Measurements from ENCODE around the gene SELENOS.
A peak's percentile ranks its signal among the peaks of the same experiment; 100 is the strongest.

SELENOS gene

DNA sequence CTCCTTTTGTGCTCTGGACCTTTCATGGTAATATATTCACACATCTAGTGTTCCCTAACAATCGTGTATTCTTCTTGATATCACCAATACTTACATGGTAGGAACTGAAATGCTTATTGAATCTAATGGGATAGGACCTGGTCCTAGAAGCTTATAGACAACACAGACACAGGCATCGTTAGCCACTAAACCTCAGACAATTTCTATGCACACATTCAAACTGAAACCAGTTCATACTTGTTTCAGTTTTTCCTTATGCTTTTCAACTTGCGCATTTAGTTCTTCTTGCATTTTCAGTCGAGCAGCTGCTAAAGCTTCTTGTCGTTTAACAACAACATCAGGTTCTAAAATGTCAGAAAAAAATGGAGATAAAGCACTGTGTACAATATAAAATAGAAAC lies 2.3 kb downstream of the SELENOS start:
- DNase-seq: no peak

DNA sequence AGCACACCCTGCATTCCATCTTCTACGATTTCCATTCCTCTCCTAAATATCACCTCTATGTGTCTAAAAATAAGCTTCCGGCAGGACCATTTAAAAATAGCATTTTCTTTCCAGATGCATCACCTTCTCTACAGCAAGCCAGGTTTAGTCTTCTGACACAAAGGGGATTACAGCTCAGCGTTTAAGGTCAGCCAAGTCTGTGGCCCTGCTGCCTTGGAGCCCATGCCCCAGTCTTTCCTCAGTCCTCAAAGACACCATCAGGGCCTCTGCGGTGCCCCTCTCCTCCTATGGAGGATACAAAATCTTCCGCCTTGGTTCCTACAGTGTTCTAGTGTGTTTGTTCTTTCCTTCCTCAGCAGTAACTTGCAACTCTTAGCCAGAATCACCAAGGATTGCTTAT lies 3.8 kb downstream of the SELENOS start:
- no peak for DNase-seq

DNA sequence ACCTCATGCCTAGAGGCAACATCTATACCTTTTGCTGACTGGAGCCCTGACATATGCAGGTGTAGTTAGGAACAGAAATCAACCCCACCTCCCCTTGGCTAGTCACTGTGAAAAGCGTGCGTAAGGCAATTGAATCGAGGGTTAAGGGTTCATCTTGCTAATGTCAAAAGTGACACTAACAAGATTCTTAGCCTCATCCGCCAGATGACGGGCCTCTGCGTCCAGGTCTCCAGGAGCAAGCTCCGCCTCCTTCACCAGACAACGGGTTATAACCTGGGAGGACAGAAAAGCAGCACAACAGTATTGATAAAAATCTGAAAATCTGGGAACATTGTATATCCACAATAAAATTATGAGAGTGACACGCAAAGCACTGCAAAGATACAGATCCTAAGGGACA lies 4.7 kb downstream of the SELENOS start:
- no peak for DNase-seq

DNA sequence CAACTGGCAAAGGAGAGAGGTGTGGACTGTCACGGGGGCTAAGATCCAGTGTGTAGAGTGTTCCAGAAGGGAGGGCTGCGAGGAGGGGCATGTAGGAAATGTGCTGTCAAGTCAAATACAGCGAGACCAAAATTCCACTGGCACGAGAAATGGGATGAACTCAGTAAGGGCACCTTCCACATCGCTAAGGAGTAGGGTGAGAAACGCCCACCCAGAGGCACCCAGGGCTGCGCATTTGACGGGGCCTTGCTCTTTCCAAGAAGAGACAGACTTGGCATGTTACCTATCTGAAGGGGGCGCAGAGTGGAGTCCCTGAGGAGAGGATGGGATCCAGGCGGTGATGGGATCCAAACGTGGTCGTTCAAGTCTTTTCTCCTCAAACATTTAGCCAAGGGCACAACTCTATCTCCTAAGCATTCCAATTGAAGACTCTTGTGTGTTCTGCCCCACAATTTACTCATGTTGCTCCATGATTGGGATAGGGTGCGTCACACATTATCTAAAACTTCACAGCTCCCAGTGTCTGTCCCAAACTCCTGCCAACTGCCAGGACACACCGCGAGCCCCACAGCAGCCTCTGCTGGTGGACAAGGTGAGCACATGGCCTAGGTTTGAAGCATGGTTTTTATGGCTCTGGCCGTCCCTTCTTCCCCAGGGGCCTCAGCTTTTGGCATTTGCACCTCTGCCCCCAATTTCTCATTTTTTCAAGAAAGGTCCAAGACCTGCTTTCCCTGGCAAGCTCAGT lies 7.6 kb downstream of the SELENOS start:
- no peak for DNase-seq

DNA sequence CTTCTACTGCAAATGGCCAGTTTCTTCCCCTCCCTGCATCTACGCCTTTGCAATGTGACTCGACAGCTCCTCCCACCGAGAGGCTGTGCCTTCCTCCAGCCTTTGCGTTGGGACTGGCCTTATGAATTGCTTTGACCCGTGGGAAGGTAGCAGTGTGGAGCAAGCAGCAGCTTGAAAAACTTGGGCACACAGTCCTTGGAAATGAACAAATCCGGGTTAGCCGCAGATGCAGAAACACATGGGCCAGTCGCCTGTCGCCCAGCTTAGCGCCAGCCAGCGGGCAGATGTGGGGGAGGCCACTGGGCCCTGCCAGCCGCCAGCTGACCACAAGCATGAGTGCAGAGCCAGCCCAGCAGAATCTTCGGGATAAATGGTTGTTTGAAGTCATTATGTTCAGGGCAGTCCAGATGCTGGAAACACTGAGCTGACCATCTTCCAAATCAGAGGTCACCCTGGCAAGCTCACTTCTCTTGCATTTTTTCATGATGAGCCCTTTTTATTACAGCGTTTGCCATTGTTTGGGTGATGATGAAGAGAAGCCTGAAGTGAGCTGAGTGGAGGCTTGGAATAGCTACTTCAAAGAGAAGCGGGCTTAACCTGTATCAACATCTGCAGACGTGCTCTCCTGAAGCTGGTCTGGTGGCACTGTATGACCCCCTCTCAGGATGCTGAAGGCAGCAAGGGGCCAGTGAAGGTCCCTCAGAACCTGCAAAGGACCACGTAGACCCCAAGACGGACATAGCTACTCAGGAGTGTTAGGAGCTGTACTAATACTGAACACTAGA lies 9.8 kb downstream of the SELENOS start:
- DNase-seq: no peak

DNA sequence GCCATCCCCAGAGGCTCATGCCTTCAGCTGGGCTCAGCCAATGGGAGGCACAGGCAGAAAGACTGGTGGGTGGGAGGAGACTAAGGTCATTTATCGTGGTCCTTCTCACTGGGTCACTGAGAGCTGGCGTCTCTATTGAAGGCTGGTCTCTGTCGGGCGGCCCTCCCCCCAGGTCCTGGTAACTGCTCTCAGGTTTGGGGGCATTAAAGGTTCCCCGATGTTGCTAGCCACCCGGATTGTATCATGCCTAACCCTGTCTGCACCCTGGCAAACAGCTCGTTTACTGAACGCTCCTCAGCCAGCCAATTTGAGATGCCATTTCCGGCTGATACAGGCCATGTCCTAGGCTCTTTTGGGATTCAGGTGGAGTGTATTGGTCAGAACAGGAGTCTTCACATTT lies 10.5 kb downstream of the SELENOS start:
- DNase-seq: no peak

DNA sequence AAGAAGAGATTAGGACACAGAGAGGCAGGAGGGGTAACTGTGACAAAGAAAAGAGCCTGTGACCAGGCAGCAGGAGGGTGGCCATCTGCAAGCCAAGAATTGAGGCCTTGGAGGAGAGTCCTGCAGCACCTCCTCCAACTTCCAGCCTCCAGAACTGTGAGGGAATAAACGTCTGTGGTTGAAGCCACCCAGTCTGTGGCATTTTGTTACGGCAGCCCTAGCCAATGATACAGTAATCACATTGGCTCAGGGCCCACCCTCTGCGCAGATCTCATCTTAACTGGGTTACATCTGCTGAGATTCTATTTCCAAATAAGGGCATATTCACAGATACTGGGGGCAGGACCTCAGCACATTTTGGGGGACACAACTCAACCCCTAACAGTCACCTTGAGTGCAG lies 11.3 kb downstream of the SELENOS start:
- DNase-seq: no peak

DNA sequence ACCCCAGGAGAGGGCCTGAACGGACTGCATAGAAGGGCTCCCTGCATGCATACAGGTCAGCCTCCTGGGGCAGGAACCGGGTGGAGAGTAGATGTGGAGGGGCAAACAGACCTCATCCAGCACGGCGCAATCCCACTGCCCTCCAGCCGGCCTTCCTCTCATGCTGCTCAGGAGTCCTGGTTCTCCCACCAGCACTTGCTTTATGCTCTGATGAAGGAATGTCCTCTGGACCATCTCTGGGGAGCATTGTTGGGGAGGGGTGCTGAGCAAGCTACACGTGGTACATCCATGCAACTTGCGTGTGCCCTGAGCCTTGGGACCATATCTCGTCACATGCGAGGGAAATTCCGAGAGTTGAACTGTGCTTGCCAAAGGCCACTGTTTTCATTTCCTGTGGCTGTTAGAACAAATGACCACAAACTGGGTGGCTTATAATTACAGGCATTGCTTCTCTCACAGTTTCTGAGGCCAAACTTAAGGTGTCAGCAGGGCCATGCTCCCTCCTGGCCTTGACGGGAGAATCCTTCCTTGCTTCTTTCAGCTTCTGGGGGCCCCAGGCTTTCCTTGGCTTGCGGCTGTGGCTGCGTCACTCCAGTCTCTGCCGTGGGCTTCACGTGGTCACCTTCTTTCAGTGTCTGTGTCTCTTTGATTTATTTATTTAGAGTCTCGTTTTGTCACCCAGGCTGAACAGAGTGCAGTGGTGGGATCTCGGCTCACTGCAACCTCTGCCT lies 12.2 kb downstream of the SELENOS start:
- no peak for DNase-seq

DNA sequence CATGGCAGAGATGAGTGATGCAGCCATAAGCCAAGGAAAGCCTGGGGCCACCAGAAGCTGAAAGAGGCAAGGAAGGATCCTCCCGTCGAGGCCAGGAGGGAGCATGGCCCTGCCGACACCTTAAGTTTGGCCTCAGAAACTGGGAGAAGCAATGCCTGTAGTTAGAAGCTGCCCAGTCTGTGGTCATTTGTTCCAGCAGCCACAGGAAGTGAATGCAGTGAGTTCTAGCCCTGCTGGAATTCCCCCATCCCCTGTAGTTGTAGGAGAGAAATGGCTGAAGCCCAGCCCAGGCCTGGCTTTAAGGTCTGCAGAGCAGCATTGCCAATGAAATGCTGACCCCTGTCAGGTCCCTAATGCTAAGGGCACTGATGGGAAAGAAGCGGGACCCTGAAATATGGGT lies 13.3 kb downstream of the SELENOS start:
- no peak for DNase-seq

DNA sequence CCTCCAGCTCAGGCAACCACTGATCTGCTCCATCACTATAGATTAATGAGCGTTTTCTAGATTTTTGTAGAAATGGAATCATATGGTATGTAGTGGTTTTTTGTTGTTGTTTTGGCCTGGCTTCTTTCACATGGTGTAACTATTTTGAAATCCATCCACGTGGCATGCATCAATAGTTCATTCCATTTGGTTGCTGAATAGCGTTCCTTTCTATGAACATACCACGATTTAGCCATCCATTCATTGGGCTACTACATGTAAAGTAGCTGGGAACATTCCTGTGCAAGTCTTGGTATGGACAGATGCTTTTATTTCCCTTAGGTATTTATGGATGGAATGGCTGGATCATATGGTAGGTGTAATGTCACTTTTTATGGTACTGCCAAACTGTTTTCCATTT lies 14.7 kb downstream of the SELENOS start:
- DNase-seq: no peak

DNA sequence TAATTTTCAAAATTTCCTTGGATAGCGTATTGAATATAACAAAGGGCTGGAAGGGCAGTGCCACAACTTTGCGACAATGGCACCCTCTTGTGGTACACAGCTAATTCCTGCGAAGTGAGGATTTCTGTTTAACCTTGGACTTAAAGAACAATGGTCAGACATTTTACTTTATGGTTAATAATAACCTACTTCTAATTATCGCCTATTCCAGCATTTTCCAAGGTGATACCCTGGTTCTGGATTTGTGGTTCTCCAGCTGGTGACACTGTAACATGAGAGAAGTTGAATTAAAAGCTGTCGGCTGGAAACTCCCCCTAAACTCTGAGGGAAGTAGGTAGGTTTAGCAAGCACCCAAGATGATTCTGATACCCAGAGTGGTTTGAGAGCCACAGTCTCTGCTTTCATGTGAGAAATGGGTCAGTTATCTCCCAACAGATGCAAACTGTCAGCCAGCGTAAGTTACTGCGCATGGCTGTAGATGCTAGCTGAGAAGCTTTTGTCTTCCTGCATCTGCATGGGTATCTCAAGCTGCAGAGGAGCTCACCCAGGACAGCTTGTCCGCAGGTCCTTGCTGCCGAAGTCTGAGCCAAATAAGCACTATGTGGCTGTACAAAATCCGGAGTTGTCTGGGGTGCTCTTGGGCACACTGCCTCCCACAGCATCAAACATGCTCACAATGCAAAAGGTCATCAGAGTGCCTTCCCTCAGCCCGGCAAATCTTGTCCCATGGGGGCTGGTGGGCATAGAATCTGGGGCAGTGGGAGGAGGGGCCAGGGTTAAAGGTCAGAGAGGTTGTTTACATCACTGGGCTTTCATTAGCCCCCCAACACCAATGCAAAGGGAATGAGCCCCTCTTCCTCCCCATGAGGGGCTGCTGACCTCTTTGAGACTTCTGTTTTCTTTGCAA lies 18.8 kb downstream of the SELENOS start:
- peak; percentile 42 to 43 for DNase-seq

DNA sequence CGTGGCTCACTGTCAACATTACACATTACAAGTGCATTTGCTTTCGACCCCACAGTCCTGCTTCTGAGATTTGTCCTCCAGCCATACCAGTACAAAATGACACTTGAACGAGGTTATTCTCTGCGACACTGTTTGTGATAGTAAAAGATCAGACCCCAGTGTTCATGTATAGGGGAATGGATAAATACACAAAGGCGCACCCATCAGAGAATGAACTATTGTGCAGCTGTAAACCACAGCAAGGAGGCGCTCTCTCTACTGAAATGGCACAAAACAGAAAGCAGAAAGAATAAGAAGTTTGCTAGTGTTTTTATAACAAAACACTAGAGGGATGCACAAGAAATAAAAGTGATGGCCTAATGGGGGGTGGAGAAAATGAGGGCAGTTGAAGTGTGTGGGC lies 20.5 kb downstream of the SELENOS start:
- no peak for DNase-seq

DNA sequence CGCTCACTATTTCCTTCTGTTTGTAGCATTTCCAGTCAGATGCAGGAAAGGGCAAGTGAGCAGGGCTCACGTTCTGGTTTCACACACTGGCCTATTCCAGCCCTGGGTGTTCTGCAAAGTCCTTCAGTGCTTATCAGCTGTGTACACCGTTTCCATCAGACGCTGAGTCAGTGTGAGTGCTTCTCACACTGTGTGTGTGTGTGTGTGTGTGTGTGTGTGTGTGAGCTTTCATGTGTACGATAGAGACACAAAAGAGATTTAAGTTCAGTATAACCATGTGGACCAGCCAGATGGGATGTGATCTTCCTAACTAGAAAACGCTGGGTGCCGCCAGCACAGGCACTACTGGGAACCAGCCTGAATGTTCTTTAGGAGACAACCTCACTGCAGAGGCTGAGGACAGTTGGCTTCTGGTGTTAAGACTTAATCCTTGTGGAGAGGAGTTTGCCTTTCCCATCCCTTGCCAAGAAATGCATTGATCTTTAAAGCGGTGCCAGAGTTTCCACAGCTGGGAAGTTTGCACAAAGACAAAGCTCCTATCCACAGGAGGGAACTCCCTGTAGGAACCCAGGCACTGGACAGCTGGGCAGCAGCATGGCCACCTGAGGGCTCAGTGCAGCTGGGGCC lies 21.6 kb downstream of the SELENOS start:
- DNase-seq: peak in 1 of 2 experiments; percentile 12

DNA sequence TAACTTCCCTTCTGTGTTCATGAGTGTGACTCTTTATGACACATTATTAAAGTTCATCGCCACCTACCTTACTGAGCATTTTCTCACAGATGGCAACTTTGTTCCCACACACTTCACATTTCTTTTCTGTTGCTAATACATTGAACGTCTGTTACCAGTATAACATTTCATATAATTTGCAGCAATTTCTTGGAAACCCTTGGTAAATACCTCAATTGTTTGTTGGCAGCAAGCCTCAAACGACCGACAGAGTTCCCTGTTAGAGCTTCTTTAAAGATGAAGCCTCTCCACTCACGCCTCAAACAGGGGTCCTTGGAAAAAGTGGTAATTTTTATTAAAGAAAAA lies 22.3 kb downstream of the SELENOS start:
- no peak for DNase-seq

DNA sequence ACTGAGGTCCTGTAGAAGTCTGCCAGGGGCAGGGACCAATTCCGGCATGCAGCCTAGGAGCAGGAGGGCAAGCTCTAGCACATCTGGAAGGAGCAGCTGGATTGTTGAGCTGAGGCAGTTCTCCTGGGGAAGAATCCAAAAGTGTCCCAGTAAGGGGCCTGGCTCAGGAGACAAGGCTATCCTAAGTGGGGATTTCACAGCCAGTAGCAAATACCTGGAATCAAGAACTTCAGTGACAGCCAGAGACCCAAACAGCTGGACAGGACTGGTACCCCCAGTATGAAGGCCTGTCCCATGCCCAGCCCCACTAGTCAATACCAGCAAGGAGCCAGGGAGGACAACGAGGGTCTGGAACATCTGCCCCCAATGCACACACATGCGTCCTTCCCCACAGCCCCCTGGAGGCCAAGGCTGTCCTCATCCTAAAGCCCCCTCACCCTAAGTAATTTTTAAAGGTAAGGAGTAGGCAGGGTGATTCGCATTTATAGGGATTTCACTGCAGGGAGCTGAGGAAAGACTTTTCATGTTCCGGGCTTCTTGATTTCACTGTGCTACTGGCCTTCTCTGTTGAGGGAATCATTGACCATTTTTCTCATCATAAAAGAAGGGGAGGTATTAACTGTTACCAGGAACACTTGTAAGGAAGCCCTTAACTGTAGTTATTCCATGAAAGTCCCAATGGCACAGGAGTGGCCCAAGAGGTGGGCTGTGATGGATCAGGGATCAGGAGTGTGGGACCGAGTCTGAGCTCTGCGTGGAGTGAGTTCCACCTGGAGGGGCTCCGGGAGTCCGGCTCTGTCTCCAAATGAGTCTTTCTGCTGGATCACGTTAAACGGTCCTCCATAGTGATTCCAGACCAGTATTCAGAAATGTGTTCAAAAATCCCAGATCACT lies 22.9 kb downstream of the SELENOS start:
- no peak for DNase-seq

DNA sequence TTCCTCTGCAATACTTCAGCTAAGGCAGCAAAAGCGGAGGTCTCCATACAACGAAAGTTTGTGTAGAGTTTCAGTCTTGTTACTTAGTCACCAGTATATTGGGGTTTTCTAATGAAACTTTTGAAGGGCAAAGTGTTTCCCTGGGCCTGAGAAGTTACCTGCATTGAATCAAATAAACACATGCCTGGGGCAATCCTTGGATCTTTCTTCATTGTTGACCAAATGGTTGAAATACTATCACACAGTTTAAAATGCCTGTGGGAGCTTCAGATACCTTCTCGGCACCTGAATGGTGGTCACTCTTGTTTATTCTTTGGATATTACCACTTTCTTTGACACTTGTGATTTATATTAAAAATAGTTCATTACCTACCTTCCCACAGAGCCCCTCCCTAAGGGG lies 24.4 kb downstream of the SELENOS start:
- no peak for DNase-seq

DNA sequence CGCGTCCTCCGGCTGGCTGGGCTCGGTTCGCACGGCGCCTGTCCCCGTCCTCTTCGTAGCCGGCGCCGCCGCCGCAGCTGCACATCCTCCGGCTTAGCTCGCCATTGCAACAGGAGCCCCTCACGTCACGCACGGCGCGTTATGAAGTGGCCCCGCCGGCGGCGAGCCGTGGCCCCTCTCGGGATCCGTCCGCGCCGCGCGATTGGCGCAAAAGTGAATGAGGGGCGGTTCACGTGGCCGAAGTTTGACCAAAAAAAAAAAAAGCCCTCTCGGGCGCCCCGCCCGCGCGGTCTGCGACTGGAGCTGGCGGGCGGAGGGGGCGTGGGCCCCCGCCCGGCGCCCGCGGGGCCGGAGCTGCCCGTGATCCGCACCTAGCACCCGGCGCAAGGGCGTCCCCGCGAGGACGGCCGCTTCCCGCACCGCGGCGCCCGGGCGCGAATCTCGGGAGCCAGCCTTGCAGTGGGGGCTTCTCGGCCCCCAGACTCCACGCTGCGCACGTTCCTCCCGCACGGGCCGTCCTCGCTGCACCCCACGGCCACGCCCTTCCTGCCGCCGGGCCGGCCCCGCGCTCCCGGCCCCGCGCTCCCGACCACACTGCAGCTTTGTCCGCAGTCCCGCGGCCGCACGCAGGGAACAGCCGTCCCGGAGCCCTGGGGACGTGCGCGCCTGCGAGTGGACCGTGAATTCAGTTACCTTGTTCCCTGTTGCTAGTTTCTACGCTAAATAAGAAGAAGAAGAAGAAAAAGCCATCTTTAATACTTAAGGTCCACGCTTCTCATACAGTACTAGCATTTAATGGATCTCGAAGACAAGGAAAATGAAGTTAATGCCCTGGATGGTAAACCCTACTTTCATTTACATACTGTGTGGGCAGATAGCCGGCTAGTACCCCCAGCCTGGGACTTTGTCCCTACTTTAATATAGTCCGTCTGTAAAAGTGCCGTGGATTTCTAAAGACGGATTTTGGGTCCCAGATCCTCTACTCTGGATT lies 25.2 kb downstream of the SELENOS start, which contains the start of gene CHSY1:
CHSY1 (minus strand) TSS at position 219 of the 991 bp plus-strand sequence. CDS start 592 bp downstream, outside the sequence.
- peak; percentile 82 to 83 for DNase-seq

DNA sequence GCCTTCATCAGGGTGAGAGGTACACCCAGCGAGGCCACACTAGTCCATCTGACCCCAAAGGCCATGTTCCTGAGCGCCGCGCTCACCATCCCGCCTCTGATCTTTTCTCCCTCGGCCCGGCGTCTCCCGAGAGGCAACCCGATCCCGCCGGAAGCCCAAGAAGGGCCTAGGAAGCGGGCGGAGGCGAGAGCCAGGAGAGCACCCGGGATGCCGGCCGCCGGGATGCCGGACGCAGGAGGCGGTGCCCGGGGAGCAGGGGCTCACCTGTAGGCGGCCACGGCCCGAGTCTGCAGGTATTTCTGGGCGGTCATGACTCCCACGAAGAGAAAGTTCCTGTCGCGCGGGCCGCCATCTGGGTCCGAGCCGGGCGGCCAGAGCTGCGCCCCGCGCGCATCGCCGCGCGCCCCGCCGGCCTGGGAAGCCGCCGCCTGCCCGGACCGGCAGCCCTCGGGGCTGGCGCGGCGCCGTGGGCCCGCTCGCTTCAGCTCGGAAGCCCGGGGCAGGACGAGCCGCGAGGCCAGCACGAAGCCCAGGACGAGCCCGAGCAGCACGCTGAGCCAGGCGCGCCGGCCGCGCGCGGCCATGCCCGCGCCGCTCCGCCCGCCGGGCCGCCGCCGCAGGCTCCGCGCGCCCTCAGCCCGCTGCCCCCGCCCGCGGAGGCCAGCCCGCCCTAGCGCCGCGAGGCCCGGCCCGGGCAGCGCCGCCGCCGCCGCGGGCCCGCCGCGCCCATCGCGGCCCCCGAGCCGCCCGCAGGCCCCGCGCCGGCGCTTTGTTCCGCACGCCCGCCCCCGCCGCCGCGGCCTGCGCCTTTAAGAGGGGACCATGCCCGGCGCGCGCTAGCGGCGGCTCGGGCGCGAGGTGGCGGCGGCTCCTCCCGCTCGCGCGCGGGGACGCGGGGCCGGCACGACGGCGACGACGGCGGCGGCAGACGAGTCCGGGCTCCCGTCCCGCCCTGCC lies 26.1 kb downstream of the SELENOS start:
- no peak for DNase-seq

All from stimulated activated CD4-positive, alpha-beta T cell treated with anti-CD3 and anti-CD28 coated beads, Interleukin-4, amount 100 ng/mL, for 4 hours (primary cell).